IPS-20b (cell line): ENCODE results near the gene CAPN3.

ENCODE experiments used
- H3K27ac ChIP-seq: one replicate; pipeline ENCODE4 v1.5.1; 2013; ENCODE audit warnings: low read length
- H3K27me3 ChIP-seq: 2 replicates; pipeline ENCODE4 v1.6.1; 2013; ENCODE audit warnings: mild to moderate bottlenecking, low read length, inconsistent platforms; ENCODE audit not compliant: insufficient read depth
- H3K36me3 ChIP-seq: 2 replicates; pipeline ENCODE4 v1.6.1; 2013; ENCODE audit warnings: low read depth, mild to moderate bottlenecking, inconsistent platforms, low read length, moderate library complexity; ENCODE audit not compliant: insufficient read depth
- H3K4me1 ChIP-seq: 2 replicates; pipeline ENCODE4 v1.6.1; 2013; ENCODE audit warnings: mild to moderate bottlenecking, control low read depth, inconsistent platforms, low read length, moderate library complexity; ENCODE audit not compliant: insufficient read depth
- H3K4me3 ChIP-seq: 2 replicates; pipeline ENCODE4 v1.5.1; 2013; ENCODE audit warnings: mild to moderate bottlenecking, low read length, inconsistent platforms
- H3K9ac ChIP-seq: 2 replicates; pipeline ENCODE4 v1.6.1; 2013; ENCODE audit warnings: low read depth, mild to moderate bottlenecking, inconsistent platforms, low read length, moderate library complexity
- H3K9me3 ChIP-seq: 2 replicates; pipeline ENCODE4 v1.6.1; 2013; ENCODE audit warnings: mild to moderate bottlenecking, low read depth, low read length, inconsistent platforms; ENCODE audit not compliant: insufficient read depth

The CAPN3 gene

GRCh38 chr15:42395838-42396237, 36.5 kb downstream of the CAPN3 start:
- Histone ChIP-seq H3K27me3 (no peaks in the 10 kb centered on the region), H3K4me3 (no peak overlapping the region), H3K4me1 (no peaks in the 10 kb centered on the region), H3K9ac (no peak overlapping the region), H3K27ac (no peak overlapping the region), H3K9me3 (no peaks in the 10 kb centered on the region), H3K36me3 (no peaks in the 10 kb centered on the region)

GRCh38 chr15:42401544-42402454, 42.5 kb downstream of the CAPN3 start:
- Histone ChIP-seq H3K4me3 (no peak overlapping the region), H3K36me3 (no peaks in the 10 kb centered on the region), H3K27me3 (no peaks in the 10 kb centered on the region), H3K9ac (no peak overlapping the region), H3K9me3 (no peaks in the 10 kb centered on the region), H3K4me1 (no peaks in the 10 kb centered on the region), H3K27ac (no peak overlapping the region)

- Histone ChIP-seq H3K4me3 (no peak overlapping the region), H3K27me3 (no peaks in the 10 kb centered on the region), H3K27ac (no peak overlapping the region), H3K9me3 (no peaks in the 10 kb centered on the region), H3K36me3 (no peaks in the 10 kb centered on the region), H3K4me1 (no peaks in the 10 kb centered on the region), H3K9ac (no peak overlapping the region)
These were observed 43.3 kb downstream of the CAPN3 start for GRCh38 chr15:42402455-42403205.

- Histone ChIP-seq H3K9me3 (no peaks in the 10 kb centered on the region), H3K9ac (no peak overlapping the region), H3K27ac (no peak overlapping the region), H3K27me3 (no peaks in the 10 kb centered on the region), H3K4me3 (no peak overlapping the region), H3K36me3 (no peaks in the 10 kb centered on the region), H3K4me1 (no peaks in the 10 kb centered on the region)
These were observed 44.1 kb downstream of the CAPN3 start for GRCh38 chr15:42403389-42403788.

GRCh38 chr15:42404461-42405235, 45.3 kb downstream of the CAPN3 start:
- no peaks in the 10 kb centered on the region for H3K9me3 ChIP-seq
- no peak overlapping the region for H3K9ac ChIP-seq
- H3K36me3 ChIP-seq = no peaks in the 10 kb centered on the region
- no peak overlapping the region for H3K27ac ChIP-seq
- no peaks in the 10 kb centered on the region for H3K27me3 ChIP-seq
- H3K4me1 ChIP-seq = no peaks in the 10 kb centered on the region
- no peak overlapping the region for H3K4me3 ChIP-seq

GRCh38 chr15:42405863-42406482, 46.7 kb downstream of the CAPN3 start:
- no peaks in the 10 kb centered on the region for H3K9me3 ChIP-seq
- no peaks in the 10 kb centered on the region for H3K27me3 ChIP-seq
- no peaks in the 10 kb centered on the region for H3K36me3 ChIP-seq
- no peak overlapping the region for H3K27ac ChIP-seq
- no peaks in the 10 kb centered on the region for H3K4me1 ChIP-seq
- no peak overlapping the region for H3K4me3 ChIP-seq
- H3K9ac ChIP-seq = no peak overlapping the region

- no peak overlapping the region for H3K9ac ChIP-seq
- H3K27ac ChIP-seq = no peak overlapping the region
- 0 out of 2 replicates have a peak, but pooled peaks cover 6% of the 10 kb centered on the region for H3K36me3 ChIP-seq
- no peak overlapping the region for H3K4me3 ChIP-seq
- H3K4me1 ChIP-seq = no peaks in the 10 kb centered on the region
- H3K27me3 ChIP-seq = no peaks in the 10 kb centered on the region
- no peaks in the 10 kb centered on the region for H3K9me3 ChIP-seq
These were observed 48.9 kb downstream of the CAPN3 start for GRCh38 chr15:42408178-42408577.

- Histone ChIP-seq H3K36me3 (0 out of 2 replicates have a peak, but pooled peaks cover 8% of the 10 kb centered on the region), H3K9me3 (no peaks in the 10 kb centered on the region), H3K4me3 (no peak overlapping the region), H3K27me3 (no peaks in the 10 kb centered on the region), H3K27ac (no peak overlapping the region), H3K9ac (no peak overlapping the region), H3K4me1 (no peaks in the 10 kb centered on the region)
These were observed 49.7 kb downstream of the CAPN3 start for GRCh38 chr15:42409011-42409410.

- H3K27me3 ChIP-seq = no peaks in the 10 kb centered on the region
- H3K9ac ChIP-seq = no peak overlapping the region
- H3K4me3 ChIP-seq = no peak overlapping the region
- no peaks in the 10 kb centered on the region for H3K4me1 ChIP-seq
- H3K36me3 ChIP-seq = peaks cover 34% of the 10 kb centered on the region
- no peaks in the 10 kb centered on the region for H3K9me3 ChIP-seq
- H3K27ac ChIP-seq = no peak overlapping the region
These were observed 52.6 kb downstream of the CAPN3 start for GRCh38 chr15:42411884-42412283.

GRCh38 chr15:42413920-42414319, 54.6 kb downstream of the CAPN3 start:
- H3K36me3 ChIP-seq = peaks cover 47% of the 10 kb centered on the region
- no peaks in the 10 kb centered on the region for H3K27me3 ChIP-seq
- H3K9me3 ChIP-seq = no peaks in the 10 kb centered on the region
- H3K4me3 ChIP-seq = no peak overlapping the region
- H3K9ac ChIP-seq = no peak overlapping the region
- H3K4me1 ChIP-seq = no peaks in the 10 kb centered on the region
- no peak overlapping the region for H3K27ac ChIP-seq

GRCh38 chr15:42419369-42419768, 60.1 kb downstream of the CAPN3 start:
- H3K36me3 ChIP-seq = peaks cover 79% of the 10 kb centered on the region
- H3K9ac ChIP-seq = no peak overlapping the region
- H3K27ac ChIP-seq = no peak overlapping the region
- H3K27me3 ChIP-seq = no peaks in the 10 kb centered on the region
- no peak overlapping the region for H3K4me3 ChIP-seq
- H3K9me3 ChIP-seq = no peaks in the 10 kb centered on the region
- H3K4me1 ChIP-seq = no peaks in the 10 kb centered on the region
